ENCODE data around the gene DESI1. TPM values are rescaled to one million over a fixed set of nuclear protein-coding genes. Genes with fewer than 3 reads are reported as not detected.
A peak's percentile ranks its signal among the peaks of the same experiment; 100 is the strongest.

The DESI1 gene
- total and polyA plus RNA-seq, 12 donors, result 11.4 to 82.8 (median 34.7) TPM

GRCh38 chr22:41613456-41613855 is 7.4 kb downstream of the DESI1 start:
- Histone ChIP-seq H3K27me3 (no peaks in the 10 kb centered on the region), H3K4me1 (replicated peaks in 1 of 2) (peaks cover 0 to 9% of the 10 kb centered on the region in 2 donors), H3K36me3 (replicated peaks in 1 of 2) (no peaks in the 10 kb centered on the region), H3K9me3 (replicated peaks in 1 of 3) (no peaks in the 10 kb centered on the region), H3K27ac (no peak overlapping the region), H3K4me3 (no peak overlapping the region)
- TF ChIP-seq CTCF (IDR thresholded peaks at IDR 0.05), result no peak
- TF ChIP-seq POLR2A (IDR thresholded peaks at IDR 0.05), result no peak
- WGBS, 4 donors, result 89 to 96% (median 92%) methylated on average over 2 of the region's 2 CpGs
- intact Hi-C loops (cut with DNase I), result no loop called here
- no peak for DNase-seq

GRCh38 chr22:41612603-41613306 is 8.1 kb downstream of the DESI1 start:
- no peak for DNase-seq
- H3K9me3 ChIP-seq (replicated peaks in 1 of 3), result no peaks in the 10 kb centered on the region
- TF ChIP-seq POLR2A (IDR thresholded peaks at IDR 0.05), result no peak
- no peak for TF ChIP-seq CTCF (IDR thresholded peaks at IDR 0.05)
- intact Hi-C loops (cut with DNase I), result no loop called here
- no peaks in the 10 kb centered on the region for H3K36me3 ChIP-seq (replicated peaks in 1 of 2)
- H3K4me1 ChIP-seq (replicated peaks in 1 of 2), result peaks cover 0 to 9% of the 10 kb centered on the region in 2 donors
- H3K4me3 ChIP-seq, result no peak overlapping the region
- H3K27me3 ChIP-seq, result no peaks in the 10 kb centered on the region
- whole genome bisulfite sequencing, 4 donors, result 76 to 85% (median 80%) methylated on average over 6 of the region's 6 CpGs
- H3K27ac ChIP-seq, result no peak overlapping the region

GRCh38 chr22:41608386-41608785 is 12.5 kb downstream of the DESI1 start:
- intact Hi-C loops (cut with DNase I), result no loop called here
- WGBS, 4 donors, result 94 to 98% (median 97%) methylated on average over 3 of the region's 3 CpGs
- no peaks in the 10 kb centered on the region for H3K27me3 ChIP-seq
- H3K9me3 ChIP-seq (replicated peaks in 1 of 3), result no peaks in the 10 kb centered on the region
- no peak for TF ChIP-seq POLR2A (IDR thresholded peaks at IDR 0.05)
- H3K4me1 ChIP-seq (replicated peaks in 1 of 2), result no peaks in the 10 kb centered on the region
- no peak overlapping the region for H3K4me3 ChIP-seq
- H3K27ac ChIP-seq, result no peak overlapping the region
- DNase-seq, result no peak
- H3K36me3 ChIP-seq (replicated peaks in 1 of 2), result peaks cover 0 to 24% of the 10 kb centered on the region in 2 donors

- Histone ChIP-seq H3K4me1 (replicated peaks in 1 of 2) (no peaks in the 10 kb centered on the region), H3K36me3 (replicated peaks in 1 of 2) (peaks cover 0 to 54% of the 10 kb centered on the region in 2 donors), H3K27ac (no peak overlapping the region), H3K9me3 (replicated peaks in 1 of 3) (no peaks in the 10 kb centered on the region), H3K27me3 (no peaks in the 10 kb centered on the region), H3K4me3 (no peak overlapping the region)
- no peak for DNase-seq
- TF ChIP-seq CTCF (IDR thresholded peaks at IDR 0.05) (no peak), POLR2A (IDR thresholded peaks at IDR 0.05) (no peak)
- 69 to 92% (median 85%) methylated on average over 4 of the region's 4 CpGs for WGBS, 4 donors
- intact Hi-C loops (cut with DNase I), result no loop called here
Measured at GRCh38 chr22:41603873-41604332, 16.9 kb downstream of the DESI1 start.

- H3K36me3 ChIP-seq (replicated peaks in 1 of 2), result peaks cover 0 to 41% of the 10 kb centered on the region in 2 donors
- peak overlapping the region in 1 of 5 donors; percentile 47 for H3K27ac ChIP-seq
- DNase-seq, result no peak
- no peak for TF ChIP-seq POLR2A (IDR thresholded peaks at IDR 0.05)
- TF ChIP-seq CTCF (IDR thresholded peaks at IDR 0.05), result no peak
- intact Hi-C loops (cut with DNase I), result no loop called here
- no peaks in the 10 kb centered on the region for H3K27me3 ChIP-seq
- WGBS, 4 donors, result 79 to 92% (median 88%) methylated on average over 8 of the region's 8 CpGs
- H3K4me1 ChIP-seq (replicated peaks in 1 of 2), result peaks cover 17 to 21% of the 10 kb centered on the region in 2 donors
- no peaks in the 10 kb centered on the region for H3K9me3 ChIP-seq (replicated peaks in 1 of 3)
- H3K4me3 ChIP-seq, result no peak overlapping the region
Measured at GRCh38 chr22:41600976-41601375, 19.9 kb downstream of the DESI1 start.
